ENCODE measurements around the gene KLC4.
"Not testable (repeated sequence)": the region's sequence is repeated elsewhere in the genome, so short reads cannot be mapped to it uniquely, and the experiment has no call there.

The KLC4 gene

GRCh38 chr6:43035495-43036194, 23.8 kb upstream of the KLC4 start:
- no peak for DNase-seq (ENCODE audit: low read depth in 2 of 2, low spot score in 1 of 2)

- DNase-seq (ENCODE audit: low read depth in 2 of 2, low spot score in 1 of 2), result no peak
Measured at GRCh38 chr6:43036712-43037111, 22.7 kb upstream of the KLC4 start.

GRCh38 chr6:43037197-43037596, 22.2 kb upstream of the KLC4 start:
- DNase-seq (ENCODE audit: low read depth in 2 of 2, low spot score in 1 of 2), result no peak

DNA sequence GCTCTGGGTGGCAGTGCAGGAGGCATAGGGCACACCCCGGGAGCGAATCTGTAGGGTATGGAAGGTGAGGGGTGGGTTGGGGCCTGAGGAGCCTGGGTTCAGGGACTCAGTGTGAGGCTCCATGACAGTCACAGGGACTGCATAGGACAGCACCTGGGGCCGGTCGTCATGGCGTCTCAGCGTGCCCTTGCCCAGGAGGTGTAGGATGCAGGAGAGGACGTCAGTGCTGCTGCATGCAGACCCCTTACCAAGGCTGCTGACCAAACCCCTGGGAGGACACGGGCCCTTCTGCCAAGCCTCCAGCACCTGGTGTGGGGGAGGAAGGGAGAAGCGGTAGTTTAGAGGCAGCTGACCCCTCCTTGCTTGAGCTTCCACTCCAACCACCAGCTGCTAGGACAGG, 21.7 kb upstream of the KLC4 start:
- DNase-seq (ENCODE audit: low read depth in 2 of 2, low spot score in 1 of 2), result no peak

DNA sequence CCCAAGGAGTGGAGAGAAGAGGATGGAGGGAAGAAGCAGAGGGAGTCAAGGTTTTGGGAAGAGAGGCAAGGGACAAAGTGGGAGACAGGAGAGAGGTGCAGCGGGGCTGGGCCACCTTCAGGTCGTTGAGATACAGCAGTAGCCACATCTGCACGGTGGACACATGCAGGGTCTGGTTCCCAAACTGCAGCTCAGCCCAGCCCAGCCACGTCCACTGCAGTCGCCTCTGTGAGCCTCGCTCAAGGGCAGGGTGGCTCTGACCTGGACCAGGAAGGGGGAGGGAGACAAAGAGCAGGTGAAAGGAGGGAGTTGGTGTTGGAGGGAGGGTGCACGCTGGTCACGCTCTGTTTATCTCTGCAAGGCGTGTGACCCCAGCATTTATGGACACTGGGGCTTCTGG, 20.7 kb upstream of the KLC4 start:
- no peak for DNase-seq (ENCODE audit: low read depth in 2 of 2, low spot score in 1 of 2)

DNA sequence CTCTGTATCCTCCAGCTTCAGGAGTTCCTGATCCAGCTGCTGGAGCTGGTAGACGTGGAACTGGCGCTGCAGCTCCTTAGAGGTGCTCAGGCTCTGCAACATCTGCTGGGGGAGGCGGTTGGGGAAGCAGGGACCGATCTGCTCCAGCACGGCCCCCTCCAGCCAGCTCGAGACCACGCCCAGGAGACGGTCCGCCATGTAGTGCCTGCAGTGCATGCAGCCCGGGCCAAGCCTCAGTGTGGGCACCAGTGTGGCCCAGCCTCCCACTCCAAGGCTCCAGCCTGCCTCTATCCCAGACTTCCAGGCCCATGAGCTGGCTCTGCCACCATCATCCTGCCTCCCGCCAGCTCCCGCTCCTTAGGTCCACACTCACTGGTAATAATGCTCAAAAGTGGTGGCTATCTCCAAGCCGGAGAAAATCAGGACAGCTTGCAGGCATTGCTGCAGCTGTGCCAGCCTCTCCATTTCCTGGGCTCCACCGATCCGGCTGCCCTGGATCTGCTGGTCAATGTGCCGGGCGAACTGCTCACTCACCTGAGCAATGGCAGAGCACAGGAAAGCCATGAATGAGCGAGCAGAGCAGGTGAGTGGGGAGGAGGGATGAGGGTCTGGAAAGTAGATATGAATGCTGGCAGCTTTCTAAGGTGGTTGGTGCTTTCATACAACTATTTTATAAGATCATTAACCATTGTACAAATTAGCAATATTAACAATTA, 18.7 kb upstream of the KLC4 start:
- no peak for DNase-seq (ENCODE audit: low read depth in 2 of 2, low spot score in 1 of 2)

- DNase-seq (ENCODE audit: low read depth in 2 of 2, low spot score in 1 of 2), result not testable (repeated sequence)
Measured at GRCh38 chr6:43041475-43041874, 18.0 kb upstream of the KLC4 start.

GRCh38 chr6:43043310-43043709, 16.1 kb upstream of the KLC4 start:
- no peak for DNase-seq (ENCODE audit: low read depth in 2 of 2, low spot score in 1 of 2)

DNA sequence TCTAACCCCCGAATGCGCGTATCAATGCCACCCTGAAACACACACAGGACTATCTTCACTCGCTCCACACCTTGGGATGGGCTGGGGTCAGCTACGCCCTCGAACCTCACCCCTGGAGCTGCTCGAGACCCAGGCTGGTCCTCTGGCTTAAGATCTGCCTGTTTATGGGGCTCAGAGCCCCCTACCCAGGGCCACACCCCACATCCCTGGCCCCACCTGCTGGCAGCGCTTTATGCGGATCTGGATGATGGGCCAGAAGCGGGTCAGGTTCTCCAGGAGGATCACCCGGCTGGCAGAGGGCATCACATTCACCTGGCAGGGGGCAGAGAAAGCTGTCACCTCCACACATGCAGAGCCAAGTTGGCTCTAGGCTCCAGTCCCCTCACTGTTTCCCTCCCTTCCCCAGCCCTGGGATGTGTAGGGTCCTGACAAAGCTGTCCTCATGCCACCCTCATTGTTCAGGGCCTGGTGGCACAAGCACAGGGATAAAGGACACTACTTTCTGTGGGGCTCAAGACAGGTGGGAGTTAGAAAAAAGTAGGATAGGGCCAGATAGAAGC, 14.0 kb upstream of the KLC4 start:
- DNase-seq (ENCODE audit: low read depth in 2 of 2, low spot score in 1 of 2), result no peak

DNA sequence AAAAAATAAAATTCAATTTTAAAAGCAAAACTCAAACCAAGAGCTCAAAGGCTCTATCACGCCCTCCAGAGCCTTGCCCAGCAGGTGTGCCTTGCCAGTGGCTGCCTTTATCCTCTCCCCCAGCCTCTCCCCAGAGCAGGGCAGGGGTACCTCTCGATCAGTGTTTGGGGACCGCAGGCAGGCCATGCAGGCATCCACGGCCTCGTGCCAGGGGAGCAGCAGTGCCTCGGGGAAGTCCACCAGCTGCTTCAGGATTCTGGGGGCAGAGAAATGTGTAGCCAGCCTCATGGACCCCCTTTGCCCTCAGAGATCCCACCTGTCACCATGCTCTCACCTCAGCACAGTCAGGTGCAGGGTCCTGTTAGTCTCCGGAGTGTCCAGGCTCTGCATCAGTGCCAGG, 11.4 kb upstream of the KLC4 start:
- DNase-seq (ENCODE audit: low read depth in 2 of 2, low spot score in 1 of 2), result no peak

DNA sequence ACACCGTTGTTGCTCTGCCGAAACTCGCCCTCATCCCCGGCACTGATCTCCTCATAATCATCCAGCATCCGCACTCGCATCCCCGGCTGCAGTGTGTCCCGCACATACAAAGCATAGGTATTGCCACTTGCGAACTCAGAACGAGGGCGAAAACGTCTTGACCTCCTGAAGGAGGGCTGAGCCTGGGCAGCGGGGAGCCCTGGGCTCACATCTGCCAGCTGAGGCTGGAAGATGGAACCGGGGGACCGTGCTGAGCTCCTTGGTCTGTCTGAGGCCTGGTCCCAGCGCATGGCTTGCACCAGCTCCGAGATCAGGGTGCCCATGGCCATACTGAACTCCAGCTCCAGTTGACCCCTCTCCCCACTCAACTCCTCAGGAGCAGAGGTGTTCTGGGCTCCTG, 8.4 kb upstream of the KLC4 start:
- no peak for DNase-seq (ENCODE audit: low read depth in 2 of 2, low spot score in 1 of 2)

DNA sequence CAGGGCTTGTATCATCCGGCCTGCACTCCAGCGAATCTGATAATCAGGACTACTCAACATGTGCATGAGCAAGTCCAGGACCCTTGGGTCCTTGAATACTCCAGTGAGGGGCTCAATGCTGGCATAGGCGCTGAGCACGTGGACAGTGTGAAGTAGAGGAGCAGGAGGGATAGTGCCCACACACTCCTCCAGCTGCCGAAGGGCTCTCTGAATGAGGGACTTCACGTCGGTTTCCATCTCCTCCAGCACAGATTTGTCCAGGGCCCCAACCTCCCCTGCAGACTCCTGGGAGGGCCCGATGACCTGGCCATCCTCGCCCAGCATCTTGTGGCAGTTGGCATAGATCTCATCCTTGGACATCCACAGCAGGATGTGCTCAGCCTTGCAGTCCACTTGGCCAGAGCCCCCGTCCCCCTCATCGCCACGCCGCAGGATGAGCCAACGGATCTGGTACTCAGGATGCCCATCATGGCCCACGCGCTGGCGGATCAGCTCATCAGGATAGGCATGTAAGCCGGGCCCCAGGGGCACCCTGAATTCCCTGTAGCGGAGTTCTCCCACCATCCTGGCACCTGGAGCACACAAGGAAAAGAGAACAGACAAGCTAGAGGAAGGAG, 7.1 kb upstream of the KLC4 start:
- no peak for DNase-seq (ENCODE audit: low read depth in 2 of 2, low spot score in 1 of 2)

GRCh38 chr6:43052842-43053544, 6.4 kb upstream of the KLC4 start:
- DNase-seq (ENCODE audit: low read depth in 2 of 2, low spot score in 1 of 2), result no peak

DNA sequence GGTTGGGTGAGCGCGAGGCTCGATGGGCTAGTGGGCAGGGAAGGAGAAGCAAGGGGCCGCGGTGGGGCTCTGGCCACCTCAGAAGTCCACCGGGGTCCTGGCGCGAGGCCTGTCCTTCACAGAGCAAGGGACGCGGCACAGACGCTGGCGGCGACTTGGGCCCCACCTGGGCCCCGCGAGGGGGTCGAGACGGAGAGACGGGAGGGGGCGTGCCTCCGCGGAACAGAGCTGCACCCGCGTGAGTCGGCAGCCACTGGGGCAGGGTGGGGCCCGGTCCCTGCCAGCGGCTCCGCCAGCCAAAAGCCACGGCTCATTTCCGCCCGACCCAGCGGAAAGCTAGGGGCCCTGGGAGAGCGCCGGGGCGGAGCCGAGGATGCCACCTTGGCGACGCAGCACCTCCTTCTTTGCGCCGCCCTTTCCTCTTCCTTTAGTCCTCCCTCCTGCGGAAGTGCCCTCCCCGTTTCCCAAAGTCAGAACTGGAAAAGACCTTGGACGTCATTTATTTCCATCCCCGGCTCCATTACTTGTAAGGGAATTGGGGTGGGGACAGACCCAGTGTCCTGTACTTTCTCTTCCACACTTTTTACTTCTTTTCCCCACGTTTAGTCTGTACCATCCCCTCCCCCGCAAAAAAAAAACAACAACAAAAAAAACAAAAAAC, 5.8 kb upstream of the KLC4 start, which contains the start of gene CUL7:
Gene CUL7, minus strand, starts transcription at position 307 of the 661 bp plus-strand sequence. CDS start 1,063 bp downstream, outside the sequence.
- peak; percentile 61 to 77 for DNase-seq (ENCODE audit: low read depth in 2 of 2, low spot score in 1 of 2)

DNA sequence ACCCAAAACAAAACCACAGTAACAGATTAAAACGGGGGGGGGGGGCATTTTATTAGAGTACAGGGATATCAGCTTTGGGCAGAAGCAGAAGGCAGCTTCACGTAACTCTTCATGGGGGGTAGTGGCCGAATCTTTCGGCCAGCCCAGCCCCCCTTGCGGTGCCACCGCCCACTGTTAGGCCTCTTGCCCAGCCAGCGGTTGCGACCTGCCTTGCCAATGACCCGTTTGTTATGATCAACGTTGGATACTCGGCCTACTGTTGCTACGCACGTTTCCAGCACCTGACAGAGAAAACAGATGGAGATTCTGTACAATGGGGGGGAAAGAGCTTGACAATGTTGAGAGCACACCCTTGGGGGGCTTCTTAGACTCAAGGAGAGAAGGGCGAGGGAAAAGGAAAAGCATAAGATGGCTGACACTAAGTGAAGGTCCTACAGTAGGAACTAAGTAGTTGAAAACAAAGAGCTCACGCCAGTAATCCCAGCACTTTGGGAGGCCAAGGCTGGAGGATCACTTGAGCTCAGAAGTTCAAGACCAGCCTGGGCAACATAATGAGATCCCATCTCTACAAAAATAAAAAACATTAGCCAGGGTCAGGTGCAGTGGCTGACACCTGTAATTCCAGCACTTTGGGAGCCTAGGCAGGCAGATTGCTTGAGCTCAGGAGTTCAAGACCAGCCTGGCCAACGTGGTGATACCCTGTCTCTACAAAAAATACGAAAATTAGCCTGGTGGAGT, 5.1 kb upstream of the KLC4 start:
- DNase-seq (ENCODE audit: low read depth in 2 of 2, low spot score in 1 of 2), result no peak

GRCh38 chr6:43055966-43056365, 3.5 kb upstream of the KLC4 start:
- no peak for DNase-seq (ENCODE audit: low read depth in 2 of 2, low spot score in 1 of 2)

GRCh38 chr6:43058531-43058930, 900 bp upstream of the KLC4 start:
- DNase-seq (ENCODE audit: low read depth in 2 of 2, low spot score in 1 of 2), result no peak

DNA sequence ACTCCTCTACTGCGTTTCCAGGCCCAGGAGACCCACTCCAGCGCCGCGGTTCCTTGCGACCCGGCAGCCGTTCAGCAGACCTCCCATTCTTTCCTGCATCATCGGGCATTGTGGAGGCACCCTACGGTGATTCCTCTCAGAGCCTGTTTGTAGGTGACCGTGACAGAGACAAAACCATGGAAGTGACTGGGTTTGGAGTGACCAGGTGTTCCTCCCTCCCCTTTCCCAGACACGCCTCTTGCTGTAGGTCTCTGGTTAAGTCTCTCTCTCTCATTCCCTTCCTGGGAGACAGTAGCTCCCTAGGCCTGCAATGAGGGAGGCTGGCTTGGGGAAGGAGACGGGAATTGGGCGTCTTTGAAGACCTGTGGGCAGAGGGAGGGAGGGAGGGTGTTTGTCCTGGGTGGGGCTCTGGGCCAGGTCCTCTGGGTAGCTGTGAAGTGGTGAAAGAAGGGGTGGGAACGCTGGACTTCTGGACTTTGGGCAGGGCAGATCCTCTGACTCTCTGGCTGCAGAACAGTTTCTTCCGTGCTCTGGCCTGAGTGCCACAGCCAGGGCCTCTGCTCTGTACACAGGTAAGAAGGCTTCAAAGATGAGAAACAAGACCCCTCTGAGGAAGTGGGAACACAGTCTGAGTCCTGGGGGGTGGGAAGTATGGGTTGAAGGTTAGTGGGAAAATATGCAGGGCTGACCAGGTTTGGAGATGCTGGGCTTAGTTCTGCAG, 763 bp downstream of the KLC4 start:
- no peak for DNase-seq (ENCODE audit: low read depth in 2 of 2, low spot score in 1 of 2)

Data from stimulated activated CD8-positive, alpha-beta memory T cell treated with anti-CD3 and anti-CD28 coated beads, Interleukin-4, amount 100 ng/mL, for 1 hour (primary cell).